NCI-H2171 treated with DMSO at 0.1 percent for 48 hours (cell line): ENCODE measurements around the gene LRRK1.
A peak's percentile ranks its signal among the peaks of the same experiment; 100 is the strongest.

Source experiments
- DNase-seq: peaks from one replicate; lab custom pipeline; 2025; lab: John Stamatoyannopoulos, UW

The LRRK1 gene

GRCh38 chr15:100972975-100973350 is 53.8 kb downstream of the LRRK1 start:
- no peak for DNase-seq

GRCh38 chr15:100973351-100974111 is 54.4 kb downstream of the LRRK1 start:
- DNase-seq, result no peak

GRCh38 chr15:100975043-100975442 is 55.9 kb downstream of the LRRK1 start:
- DNase-seq, result no peak

GRCh38 chr15:100980410-100981046 is 61.4 kb downstream of the LRRK1 start:
- DNase-seq, result no peak

- peak; percentile 32 for DNase-seq
Measured at GRCh38 chr15:100981086-100981485, 61.9 kb downstream of the LRRK1 start.

GRCh38 chr15:100983221-100983620 is 64.1 kb downstream of the LRRK1 start:
- DNase-seq, result no peak

GRCh38 chr15:100985401-100985800 is 66.2 kb downstream of the LRRK1 start:
- no peak for DNase-seq

GRCh38 chr15:100986158-100986896 is 67.2 kb downstream of the LRRK1 start:
- no peak for DNase-seq

- DNase-seq, result no peak
Measured at GRCh38 chr15:100987143-100987542, 68.0 kb downstream of the LRRK1 start.

GRCh38 chr15:100988297-100988696 is 69.1 kb downstream of the LRRK1 start:
- DNase-seq, result no peak

GRCh38 chr15:100988857-100989256 is 69.7 kb downstream of the LRRK1 start:
- no peak for DNase-seq

- DNase-seq, result no peak
Measured at GRCh38 chr15:100994597-100995446, 75.7 kb downstream of the LRRK1 start.

- DNase-seq, result no peak
Measured at GRCh38 chr15:100995471-100996430, 76.6 kb downstream of the LRRK1 start.

- no peak for DNase-seq
Measured at GRCh38 chr15:100997442-100997841, 78.3 kb downstream of the LRRK1 start.

- DNase-seq, result no peak
Measured at GRCh38 chr15:100998630-100999029, 79.5 kb downstream of the LRRK1 start.

- DNase-seq, result no peak
Measured at GRCh38 chr15:100999369-100999768, 80.2 kb downstream of the LRRK1 start.

GRCh38 chr15:101000271-101000681 is 81.1 kb downstream of the LRRK1 start:
- no peak for DNase-seq

- DNase-seq, result no peak
Measured at GRCh38 chr15:101001056-101001455, 81.9 kb downstream of the LRRK1 start.

GRCh38 chr15:101001796-101002195 is 82.6 kb downstream of the LRRK1 start:
- no peak for DNase-seq

- no peak for DNase-seq
Measured at GRCh38 chr15:101003081-101003480, 83.9 kb downstream of the LRRK1 start.

- no peak for DNase-seq
Measured at GRCh38 chr15:101003706-101004105, 84.5 kb downstream of the LRRK1 start.
